Body of pancreas (tissue), 4 donors: Measurements from ENCODE around the gene RIMS1.

Experiments used
- POLR2A ChIP-seq, 3 donors: fragments of 450-650 bp; IDR thresholded peaks; one replicate each; pipeline ENCODE4 v1.6.1; 2016; ENCODE audit warnings: antibody characterized with exemption in 3 of 3, mild to moderate bottlenecking in 2 of 3
- TF ChIP-seq, protein P1 (sequence below), 7 experiments: fragments of 450-650 bp in 4 of 7; fragments of 200-600 bp in 3 of 7; sonication (generic) in 3 of 7; IDR thresholded peaks; one replicate each; pipeline ENCODE4 v1.5.1; 2016 to 2019; ENCODE audit warnings: antibody characterized with exemption in 7 of 7

DNA sequence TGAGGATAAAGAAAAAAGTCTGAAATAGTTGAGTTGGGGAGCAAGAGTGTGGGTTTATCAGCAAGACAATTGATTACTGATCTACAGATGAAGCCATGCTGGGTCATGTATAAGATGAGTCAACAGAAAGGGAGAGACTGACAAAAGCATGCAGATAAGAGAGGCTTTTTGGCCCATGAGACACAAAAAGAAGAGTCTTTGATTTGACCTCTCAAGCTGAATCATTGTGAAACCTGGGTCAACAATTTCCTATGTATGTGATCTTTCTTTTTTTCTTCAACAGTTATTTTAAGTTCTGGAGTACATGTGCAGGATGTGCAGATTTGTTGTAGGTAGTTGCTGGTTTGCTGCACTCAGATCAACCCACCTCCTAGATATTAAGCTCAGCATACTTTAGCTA lies 15.9 kb downstream of the RIMS1 start:
- TF ChIP-seq, protein P1, sequence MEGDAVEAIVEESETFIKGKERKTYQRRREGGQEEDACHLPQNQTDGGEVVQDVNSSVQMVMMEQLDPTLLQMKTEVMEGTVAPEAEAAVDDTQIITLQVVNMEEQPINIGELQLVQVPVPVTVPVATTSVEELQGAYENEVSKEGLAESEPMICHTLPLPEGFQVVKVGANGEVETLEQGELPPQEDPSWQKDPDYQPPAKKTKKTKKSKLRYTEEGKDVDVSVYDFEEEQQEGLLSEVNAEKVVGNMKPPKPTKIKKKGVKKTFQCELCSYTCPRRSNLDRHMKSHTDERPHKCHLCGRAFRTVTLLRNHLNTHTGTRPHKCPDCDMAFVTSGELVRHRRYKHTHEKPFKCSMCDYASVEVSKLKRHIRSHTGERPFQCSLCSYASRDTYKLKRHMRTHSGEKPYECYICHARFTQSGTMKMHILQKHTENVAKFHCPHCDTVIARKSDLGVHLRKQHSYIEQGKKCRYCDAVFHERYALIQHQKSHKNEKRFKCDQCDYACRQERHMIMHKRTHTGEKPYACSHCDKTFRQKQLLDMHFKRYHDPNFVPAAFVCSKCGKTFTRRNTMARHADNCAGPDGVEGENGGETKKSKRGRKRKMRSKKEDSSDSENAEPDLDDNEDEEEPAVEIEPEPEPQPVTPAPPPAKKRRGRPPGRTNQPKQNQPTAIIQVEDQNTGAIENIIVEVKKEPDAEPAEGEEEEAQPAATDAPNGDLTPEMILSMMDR (IDR thresholded peaks at IDR 0.05): no peak
- TF ChIP-seq POLR2A (IDR thresholded peaks at IDR 0.05): no peak
